Caco-2 (cell line): ENCODE results near the gene OPTN. TPM values are rescaled to one million over a fixed set of nuclear protein-coding genes. Genes with fewer than 3 reads are reported as not detected.
"Not testable (repeated sequence)": the region's sequence is repeated elsewhere in the genome, so short reads cannot be mapped to it uniquely, and the experiment has no call there.

Experiments
- BruUV-seq: library from RNA; stranded (reverse); fragments of 400-500 nt; replicated peaks from 2 replicates; lab custom pipeline; 2021; lab: Mats Ljungman, UMichigan
- CTCF ChIA-PET: fragments of 300-600 bp; sonication (Branson Sonifier 250); formaldehyde crosslinking; loops from one replicate; lab custom pipeline; 2022; ENCODE audit warnings: antibody characterized with exemption; lab: Charles Lee
- POLR2A ChIA-PET: fragments of 300-600 bp; sonication (Branson Sonifier 250); formaldehyde crosslinking; loops from one replicate; lab custom pipeline; 2022; ENCODE audit warnings: antibody characterized with exemption; lab: Charles Lee
- DNase-seq, 2 experiments: peaks; one replicate each; pipeline versions ENCODE4 v3.0.0 to v3.0.0-alpha.2; 2020 to 2022
- H3K27me3 ChIP-seq: replicated peaks from 2 replicates; pipeline ENCODE4 v1.6.0; 2011; ENCODE audit warnings: low read length; ENCODE audit not compliant: control insufficient read depth, insufficient read depth
- H3K36me3 ChIP-seq: 2 replicates; pipeline ENCODE4 v1.5.1; 2011; ENCODE audit warnings: low read length; ENCODE audit not compliant: control insufficient read depth, insufficient read depth
- H3K4me1 ChIP-seq: fragments of 250-450 bp; sonication (Bioruptor Pico); 2 replicates; pipeline ENCODE4 v1.5.1; 2020; ENCODE audit warnings: mild to moderate bottlenecking
- H3K4me3 ChIP-seq: 2 replicates; pipeline ENCODE4 v1.5.1; 2011; ENCODE audit warnings: low read depth, mild to moderate bottlenecking, control low read depth, low read length
- H3K9me3 ChIP-seq: fragments of 250-450 bp; sonication (Bioruptor Pico); 2 replicates; pipeline ENCODE4 v1.5.1; 2020; ENCODE audit warnings: mild to moderate bottlenecking, moderate library complexity
- H3K27ac Mint-ChIP-seq: one replicate; pipeline ENCODE4 v1.8.0; 2022; ENCODE audit warnings: mixed read lengths; ENCODE audit not compliant: unreplicated experiment
- H3K27me3 Mint-ChIP-seq: one replicate; pipeline ENCODE4 v1.8.0; 2022; ENCODE audit warnings: mixed read lengths; ENCODE audit not compliant: insufficient read depth, unreplicated experiment
- H3K36me3 Mint-ChIP-seq: one replicate; pipeline ENCODE4 v1.8.0; 2022; ENCODE audit warnings: mild to moderate bottlenecking, mixed read lengths; ENCODE audit not compliant: insufficient read depth, unreplicated experiment
- H3K4me1 Mint-ChIP-seq: one replicate; pipeline ENCODE4 v1.8.0; 2022; ENCODE audit warnings: low read depth, mixed read lengths; ENCODE audit not compliant: unreplicated experiment
- H3K4me3 Mint-ChIP-seq: one replicate; pipeline ENCODE4 v1.8.0; 2022; ENCODE audit warnings: mild to moderate bottlenecking, moderate library complexity, mixed read lengths; ENCODE audit not compliant: unreplicated experiment
- H3K9me3 Mint-ChIP-seq: one replicate; pipeline ENCODE4 v1.8.0; 2022; ENCODE audit warnings: mixed read lengths; ENCODE audit not compliant: unreplicated experiment
- intact Hi-C: fragments of 100-400 bp; cut with micrococcal nuclease; formaldehyde crosslinking; loops from one replicate; pipeline ENCODE4 v1.10.0; 2022; ENCODE audit not compliant: unreplicated experiment
- total RNA-seq: library from RNA; stranded (reverse); gene quantifications from 2 replicates; pipeline ENCODE4 v1.2.3, GENCODE V29; 2022
- TF ChIP-seq, protein P1 (sequence below), 2 experiments: fragments of 200-600 bp in 1 of 2; IDR thresholded peaks; 1 replicate in 1 of 2; 2 replicates in 1 of 2; pipeline versions ENCODE4 v1.5.1 to v1.8.0; 2011 to 2022; ENCODE audit warnings: antibody characterized with exemption in 1 of 2, control low read depth in 1 of 2, inconsistent platforms in 1 of 2, low read depth in 1 of 2, low read length in 1 of 2, mild to moderate bottlenecking in 1 of 2, moderate library complexity in 1 of 2; ENCODE audit not compliant: insufficient read depth in 1 of 2, severe bottlenecking in 1 of 2, unreplicated experiment in 1 of 2

OPTN gene
- total RNA-seq, 1 experiment from 2014 or later, result 59.6 TPM

DNA sequence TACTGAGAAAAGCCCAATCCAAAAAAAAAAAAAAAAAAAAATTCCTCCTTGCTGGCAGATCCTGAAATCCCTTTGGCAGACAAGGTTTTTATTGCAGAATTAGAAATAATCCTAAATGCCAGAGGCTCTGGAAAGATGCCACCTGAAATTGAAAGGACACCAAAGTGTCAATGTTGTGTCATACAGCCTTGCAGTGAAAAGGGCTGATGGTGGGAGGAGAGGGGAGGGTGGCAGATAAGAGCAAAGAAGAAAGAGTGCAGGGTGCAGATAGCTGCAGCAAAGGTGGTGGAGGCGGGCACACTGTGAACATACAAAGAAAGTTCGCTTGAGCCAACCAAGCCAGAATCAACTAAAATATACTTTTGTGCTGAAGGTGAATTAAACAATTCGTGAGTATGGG lies 8.2 kb upstream of the OPTN start:
- Mint-ChIP-seq H3K4me1 (no peaks in the 10 kb centered on the region), H3K27ac (no peak overlapping the region), H3K4me3 (no peak overlapping the region), H3K36me3 (peaks cover 4% of the 10 kb centered on the region), H3K27me3 (no peaks in the 10 kb centered on the region), H3K9me3 (no peaks in the 10 kb centered on the region)
- no peak for DNase-seq
- Histone ChIP-seq H3K9me3 (no peaks in the 10 kb centered on the region), H3K27me3 (no peaks in the 10 kb centered on the region), H3K36me3 (no peaks in the 10 kb centered on the region), H3K4me1 (no peaks in the 10 kb centered on the region), H3K4me3 (no peak overlapping the region)
- intact Hi-C loops, result no loop called here
- ChIA-PET POLR2A (interaction anchor here (0.6 kb wide), 1 partner anchor 111 kb away, joined by 4 read pairs; no protein-coding TSS in a partner anchor), CTCF (interaction anchor here (0.6 to 0.7 kb wide), 4 partner anchors 19 to 1282 kb away, joined by 3 to 6 read pairs (median 3); no protein-coding TSS in a partner anchor)
- TF ChIP-seq, protein P1, sequence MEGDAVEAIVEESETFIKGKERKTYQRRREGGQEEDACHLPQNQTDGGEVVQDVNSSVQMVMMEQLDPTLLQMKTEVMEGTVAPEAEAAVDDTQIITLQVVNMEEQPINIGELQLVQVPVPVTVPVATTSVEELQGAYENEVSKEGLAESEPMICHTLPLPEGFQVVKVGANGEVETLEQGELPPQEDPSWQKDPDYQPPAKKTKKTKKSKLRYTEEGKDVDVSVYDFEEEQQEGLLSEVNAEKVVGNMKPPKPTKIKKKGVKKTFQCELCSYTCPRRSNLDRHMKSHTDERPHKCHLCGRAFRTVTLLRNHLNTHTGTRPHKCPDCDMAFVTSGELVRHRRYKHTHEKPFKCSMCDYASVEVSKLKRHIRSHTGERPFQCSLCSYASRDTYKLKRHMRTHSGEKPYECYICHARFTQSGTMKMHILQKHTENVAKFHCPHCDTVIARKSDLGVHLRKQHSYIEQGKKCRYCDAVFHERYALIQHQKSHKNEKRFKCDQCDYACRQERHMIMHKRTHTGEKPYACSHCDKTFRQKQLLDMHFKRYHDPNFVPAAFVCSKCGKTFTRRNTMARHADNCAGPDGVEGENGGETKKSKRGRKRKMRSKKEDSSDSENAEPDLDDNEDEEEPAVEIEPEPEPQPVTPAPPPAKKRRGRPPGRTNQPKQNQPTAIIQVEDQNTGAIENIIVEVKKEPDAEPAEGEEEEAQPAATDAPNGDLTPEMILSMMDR (IDR thresholded peaks at IDR 0.05; ENCODE audit: insufficient read depth in 1 of 2, low read depth in 1 of 2, low read length in 1 of 2, severe bottlenecking in 1 of 2, unreplicated experiment in 1 of 2), result no peak
- no TSS peak for BruUV-seq

DNA sequence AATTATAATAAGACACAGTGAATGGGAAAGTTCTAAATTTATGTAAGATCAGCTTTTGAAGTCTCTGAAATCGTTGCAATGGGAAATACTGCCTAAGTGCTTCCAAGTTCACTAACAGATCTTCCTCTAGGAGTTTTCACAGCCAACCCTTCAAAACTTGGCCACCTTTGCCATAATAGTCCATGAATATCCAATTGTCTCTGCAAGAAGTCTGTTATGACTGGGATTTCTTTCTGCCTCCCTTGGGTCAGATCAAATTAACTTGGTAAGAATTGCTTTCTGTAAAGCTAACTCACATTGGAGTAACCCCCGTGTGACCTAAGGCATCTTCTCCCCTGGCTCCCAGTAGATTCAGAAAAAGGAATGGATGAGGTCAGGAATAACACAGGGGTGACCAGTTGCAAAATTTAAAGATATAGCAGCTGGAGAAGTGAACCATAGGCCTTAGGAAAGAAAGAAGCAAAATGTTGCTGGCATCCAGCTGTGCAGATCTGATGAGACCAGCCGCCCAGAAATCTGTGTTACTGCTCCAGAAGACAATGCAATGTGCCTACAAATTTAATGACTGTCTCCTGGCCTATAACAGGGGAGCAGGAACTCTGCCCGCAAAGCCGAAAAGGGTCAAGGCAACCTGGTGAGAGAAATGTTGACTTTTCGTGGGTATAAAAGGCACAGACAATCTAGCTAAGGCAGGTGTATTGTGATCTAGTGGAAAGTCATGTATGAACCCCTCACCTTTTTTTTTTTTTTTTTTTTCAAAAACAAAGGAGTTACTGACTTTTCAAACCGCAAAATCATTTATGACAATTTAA lies 7.5 kb upstream of the OPTN start:
- Histone ChIP-seq H3K4me3 (no peak overlapping the region), H3K4me1 (no peaks in the 10 kb centered on the region), H3K36me3 (no peaks in the 10 kb centered on the region), H3K9me3 (no peaks in the 10 kb centered on the region), H3K27me3 (no peaks in the 10 kb centered on the region)
- Mint-ChIP-seq H3K27ac (no peak overlapping the region), H3K4me1 (no peaks in the 10 kb centered on the region), H3K27me3 (no peaks in the 10 kb centered on the region), H3K36me3 (peaks cover 4% of the 10 kb centered on the region), H3K9me3 (no peaks in the 10 kb centered on the region), H3K4me3 (no peak overlapping the region)
- CTCF ChIA-PET, result interaction anchor here (0.6 to 0.7 kb wide), 3 partner anchors 114 to 538 kb away, joined by 3 to 13 read pairs (median 3); no protein-coding TSS in a partner anchor
- TF ChIP-seq, protein P1 (IDR thresholded peaks at IDR 0.05; ENCODE audit: insufficient read depth in 1 of 2, low read depth in 1 of 2, low read length in 1 of 2, severe bottlenecking in 1 of 2, unreplicated experiment in 1 of 2), result no peak
- DNase-seq, result no peak
- intact Hi-C loops, result no loop called here
- POLR2A ChIA-PET, result no interaction called here
- no TSS peak for BruUV-seq

DNA sequence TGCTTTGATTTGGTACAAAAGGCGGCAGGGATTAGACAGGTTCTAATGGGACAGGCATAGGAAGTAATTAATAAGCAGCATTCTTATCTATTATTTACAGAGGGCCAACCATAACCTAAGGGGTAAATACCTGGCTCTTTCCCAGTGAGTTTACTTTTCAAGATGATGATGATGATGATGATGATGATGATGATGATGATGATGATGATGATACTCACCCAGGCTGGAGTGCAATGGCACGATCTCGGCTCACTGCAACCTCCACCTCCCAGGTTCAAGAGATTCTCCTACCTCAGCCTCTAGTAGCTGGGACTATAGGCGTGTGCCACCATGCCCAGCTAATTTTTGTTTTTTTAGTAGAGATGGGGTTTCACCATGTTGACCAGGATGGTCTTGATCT lies 5.9 kb upstream of the OPTN start:
- H3K9me3 Mint-ChIP-seq, H3K4me3 Mint-ChIP-seq, H3K27me3 ChIP-seq, H3K4me1 Mint-ChIP-seq, H3K4me3 ChIP-seq, H3K36me3 ChIP-seq, H3K27me3 Mint-ChIP-seq, H3K4me1 ChIP-seq, DNase-seq, H3K36me3 Mint-ChIP-seq, H3K9me3 ChIP-seq, BruUV-seq, H3K27ac Mint-ChIP-seq, POLR2A ChIA-PET, CTCF ChIA-PET, intact Hi-C loops: not testable (repeated sequence)
